ENCODE data around the gene STPG4.

The STPG4 gene

DNA sequence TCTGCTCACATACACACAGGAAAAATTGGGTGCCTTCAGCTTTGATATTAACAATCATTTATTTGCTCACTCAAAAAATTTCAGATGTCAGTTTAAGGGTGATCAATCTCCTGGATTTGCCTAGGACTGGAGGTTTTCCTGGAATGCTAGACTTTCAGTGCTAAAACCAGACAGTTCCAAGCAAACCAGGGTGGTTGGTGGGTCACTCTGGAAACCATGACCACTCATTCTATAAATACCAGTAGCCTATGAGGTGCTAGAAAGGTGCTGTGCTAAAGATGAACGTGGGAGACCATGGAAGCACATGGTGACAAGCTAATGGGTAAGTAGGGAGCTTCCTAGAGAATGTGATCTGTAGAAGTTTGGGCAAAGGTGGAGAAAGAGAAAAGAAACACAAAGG is 25.4 kb upstream of the STPG4 start:
- no peak for DNase-seq (ENCODE audit: low spot score)
- Histone ChIP-seq H3K4ac (ENCODE audit: low read length) (no peak overlapping the region), H3K14ac (ENCODE audit: low read length) (no peak overlapping the region)

DNA sequence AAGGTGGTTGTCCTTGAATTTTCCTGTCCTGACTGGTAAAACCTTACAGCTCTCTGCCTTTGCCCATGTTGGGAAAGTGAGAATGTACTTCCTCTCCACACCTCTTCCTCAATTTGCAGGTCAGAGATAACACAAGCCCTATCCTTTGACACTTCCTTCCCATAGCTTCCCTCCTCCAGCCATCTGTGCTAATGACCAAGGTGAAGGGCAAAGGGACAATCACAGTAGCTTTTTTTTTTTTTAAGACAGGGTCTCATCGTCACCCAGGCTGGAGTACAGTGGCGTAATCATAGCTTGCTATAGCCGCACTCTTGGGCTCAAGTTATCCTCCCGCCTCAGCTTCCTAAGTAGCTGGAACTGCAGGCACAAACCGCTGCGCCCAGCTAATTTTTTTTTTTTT is 24.3 kb upstream of the STPG4 start:
- Histone ChIP-seq H4K8ac (ENCODE audit: low read depth, low read length) (no peak overlapping the region), H2BK5ac (ENCODE audit: low read length) (no peak overlapping the region), H2AK5ac (ENCODE audit: low read depth, low read length) (no peak overlapping the region), H3K4ac (ENCODE audit: low read length) (no peak overlapping the region), H3K36me3 (replicated peaks in 1 of 2; ENCODE audit: control insufficient read depth in 2 of 2, insufficient read depth in 2 of 2, low read length in 2 of 2) (peaks cover 0 to 9% of the 10 kb centered on the region in 2 donors), H3K4me3 (ENCODE audit: low read length in 2 of 2) (no peak overlapping the region), H3K9me3 (replicated peaks in 1 of 2; ENCODE audit: control insufficient read depth in 2 of 2, insufficient read depth in 1 of 2, low read depth in 1 of 2, low read length in 2 of 2) (no peaks in the 10 kb centered on the region), H3K79me1 (ENCODE audit: low read depth, low read length) (peaks cover 3% of the 10 kb centered on the region), H3K4me1 (ENCODE audit: control insufficient read depth in 2 of 2, insufficient read depth in 1 of 2, low read depth in 1 of 2, low read length in 2 of 2) (peaks cover 13 to 17% of the 10 kb centered on the region in 2 donors), H3K14ac (ENCODE audit: low read length) (no peak overlapping the region), H3K23ac (ENCODE audit: low read depth, low read length, poor library complexity) (no peak overlapping the region), H3K27me3 (ENCODE audit: control insufficient read depth in 3 of 3, insufficient read depth in 3 of 3, low read depth in 1 of 3, low read length in 3 of 3) (no peaks in the 10 kb centered on the region), H2BK12ac (ENCODE audit: low read length) (no peak overlapping the region), H2AFZ (ENCODE audit: low read length) (no peak overlapping the region), H4K91ac (ENCODE audit: low read depth, low read length, poor library complexity) (no peak overlapping the region), H3K9ac (ENCODE audit: low read depth, low read length, poor library complexity) (no peak overlapping the region), H3K4me2 (ENCODE audit: insufficient read depth, low read length, poor library complexity, severe bottlenecking) (no peak overlapping the region), H2BK120ac (ENCODE audit: low read depth, low read length) (no peak overlapping the region), H3K18ac (ENCODE audit: low read length) (no peak overlapping the region), H3K27ac (replicated peaks; ENCODE audit: low read length) (no peak overlapping the region), H2BK15ac (ENCODE audit: low read length) (no peak overlapping the region)
- no CpG with 5 or more reads among the region's 6 CpGs for WGBS, 2 donors (ENCODE audit: extremely low coverage in 2 of 2, insufficient read length in 2 of 2, insufficient replicate concordance in 1 of 2)
- no peak for DNase-seq (ENCODE audit: low spot score)

More for the DNA sequence above, 25.4 kb upstream of the STPG4 start:
- Histone ChIP-seq H3K4me1 (ENCODE audit: control insufficient read depth in 2 of 2, insufficient read depth in 1 of 2, low read depth in 1 of 2, low read length in 2 of 2) (peaks cover 13 to 17% of the 10 kb centered on the region in 2 donors), H3K36me3 (replicated peaks in 1 of 2; ENCODE audit: control insufficient read depth in 2 of 2, insufficient read depth in 2 of 2, low read length in 2 of 2) (no peaks in the 10 kb centered on the region), H3K79me1 (ENCODE audit: low read depth, low read length) (peaks cover 3% of the 10 kb centered on the region), H2AFZ (ENCODE audit: low read length) (no peak overlapping the region), H3K18ac (ENCODE audit: low read length) (no peak overlapping the region), H4K8ac (ENCODE audit: low read depth, low read length) (no peak overlapping the region), H3K4me2 (ENCODE audit: insufficient read depth, low read length, poor library complexity, severe bottlenecking) (no peak overlapping the region), H3K27ac (replicated peaks; ENCODE audit: low read length) (no peak overlapping the region), H4K91ac (ENCODE audit: low read depth, low read length, poor library complexity) (no peak overlapping the region), H2BK12ac (ENCODE audit: low read length) (no peak overlapping the region), H3K9me3 (replicated peaks in 1 of 2; ENCODE audit: control insufficient read depth in 2 of 2, insufficient read depth in 1 of 2, low read depth in 1 of 2, low read length in 2 of 2) (no peaks in the 10 kb centered on the region), H3K4me3 (ENCODE audit: low read length in 2 of 2) (no peak overlapping the region), H2BK15ac (ENCODE audit: low read length) (no peak overlapping the region), H2BK5ac (ENCODE audit: low read length) (no peak overlapping the region), H3K9ac (ENCODE audit: low read depth, low read length, poor library complexity) (no peak overlapping the region), H2AK5ac (ENCODE audit: low read depth, low read length) (no peak overlapping the region), H3K27me3 (ENCODE audit: control insufficient read depth in 3 of 3, insufficient read depth in 3 of 3, low read depth in 1 of 3, low read length in 3 of 3) (no peaks in the 10 kb centered on the region), H3K23ac (ENCODE audit: low read depth, low read length, poor library complexity) (no peak overlapping the region), H2BK120ac (ENCODE audit: low read depth, low read length) (no peak overlapping the region)
- WGBS, 2 donors (ENCODE audit: extremely low coverage in 2 of 2, insufficient read length in 2 of 2, insufficient replicate concordance in 1 of 2): no CpG with 5 or more reads among the region's 1 CpG

DNA sequence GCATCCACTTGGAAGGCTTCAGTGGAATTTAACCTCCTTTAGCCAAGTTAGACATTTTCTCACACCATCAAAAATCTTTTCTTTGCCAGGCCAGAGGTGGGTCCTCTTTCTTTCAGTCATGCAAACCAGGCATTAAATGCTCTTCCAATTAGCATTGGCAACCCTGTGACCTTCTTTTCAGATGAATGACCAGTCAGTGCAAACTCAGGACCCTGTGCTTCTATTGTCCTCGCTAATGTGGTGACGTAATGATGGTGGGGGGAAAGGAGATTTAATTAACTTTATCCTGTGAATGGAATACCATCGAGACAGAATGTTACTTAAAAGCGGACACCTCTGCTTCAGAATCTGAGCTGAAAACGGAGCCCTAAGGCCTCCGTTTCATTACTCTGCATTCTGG is 23.2 kb upstream of the STPG4 start:
- Histone ChIP-seq H2BK5ac (ENCODE audit: low read length) (no peak overlapping the region), H3K79me1 (ENCODE audit: low read depth, low read length) (peaks cover 3% of the 10 kb centered on the region), H2BK12ac (ENCODE audit: low read length) (no peak overlapping the region), H3K9me3 (replicated peaks in 1 of 2; ENCODE audit: control insufficient read depth in 2 of 2, insufficient read depth in 1 of 2, low read depth in 1 of 2, low read length in 2 of 2) (no peaks in the 10 kb centered on the region), H3K9ac (ENCODE audit: low read depth, low read length, poor library complexity) (no peak overlapping the region), H3K4me3 (ENCODE audit: low read length in 2 of 2) (no peak overlapping the region), H3K23ac (ENCODE audit: low read depth, low read length, poor library complexity) (no peak overlapping the region), H3K36me3 (replicated peaks in 1 of 2; ENCODE audit: control insufficient read depth in 2 of 2, insufficient read depth in 2 of 2, low read length in 2 of 2) (peaks cover 0 to 18% of the 10 kb centered on the region in 2 donors), H4K8ac (ENCODE audit: low read depth, low read length) (no peak overlapping the region), H2BK15ac (ENCODE audit: low read length) (no peak overlapping the region), H2AFZ (ENCODE audit: low read length) (no peak overlapping the region), H3K4ac (ENCODE audit: low read length) (no peak overlapping the region), H4K91ac (ENCODE audit: low read depth, low read length, poor library complexity) (no peak overlapping the region), H3K27me3 (ENCODE audit: control insufficient read depth in 3 of 3, insufficient read depth in 3 of 3, low read depth in 1 of 3, low read length in 3 of 3) (no peaks in the 10 kb centered on the region), H3K18ac (ENCODE audit: low read length) (no peak overlapping the region), H3K4me1 (ENCODE audit: control insufficient read depth in 2 of 2, insufficient read depth in 1 of 2, low read depth in 1 of 2, low read length in 2 of 2) (peaks cover 15 to 21% of the 10 kb centered on the region in 2 donors), H3K4me2 (ENCODE audit: insufficient read depth, low read length, poor library complexity, severe bottlenecking) (peak overlapping the region; percentile 19), H3K14ac (ENCODE audit: low read length) (no peak overlapping the region), H3K27ac (replicated peaks; ENCODE audit: low read length) (peak overlapping the region; percentile 75), H2BK120ac (ENCODE audit: low read depth, low read length) (no peak overlapping the region), H2AK5ac (ENCODE audit: low read depth, low read length) (no peak overlapping the region)
- DNase-seq (ENCODE audit: low spot score): peak; percentile 91
- WGBS, 2 donors (ENCODE audit: extremely low coverage in 2 of 2, insufficient read length in 2 of 2, insufficient replicate concordance in 1 of 2): no CpG with 5 or more reads among the region's 6 CpGs

DNA sequence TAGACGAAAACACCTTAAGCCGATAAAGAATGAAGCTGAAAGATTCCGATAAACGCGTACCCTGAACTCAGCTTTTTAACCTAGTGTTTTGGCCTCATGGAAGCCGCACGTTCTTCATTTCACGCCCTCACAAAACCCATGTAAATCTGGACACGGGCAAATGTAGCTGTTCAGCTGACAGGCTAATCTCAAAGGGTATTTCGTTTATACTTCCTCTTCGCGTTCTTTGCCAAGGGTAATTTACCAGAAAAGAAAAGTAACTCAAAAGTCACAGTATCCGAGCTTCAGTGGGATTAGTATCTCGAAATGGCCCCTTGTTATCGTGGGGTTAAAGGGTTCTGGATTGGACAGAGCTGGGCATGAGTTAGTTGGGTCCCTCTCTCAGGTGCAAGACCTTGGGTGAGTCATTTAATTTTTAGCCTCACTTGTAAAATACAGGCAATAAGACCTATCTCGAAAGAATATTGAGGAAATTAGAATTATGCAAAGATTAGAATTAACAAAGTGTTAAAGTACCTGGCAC is 22.0 kb upstream of the STPG4 start:
- Histone ChIP-seq H3K4me1 (ENCODE audit: control insufficient read depth in 2 of 2, insufficient read depth in 1 of 2, low read depth in 1 of 2, low read length in 2 of 2) (peaks cover 17 to 32% of the 10 kb centered on the region in 2 donors), H2BK12ac (ENCODE audit: low read length) (no peak overlapping the region), H3K4me3 (ENCODE audit: low read length in 2 of 2) (peak overlapping the region; percentile 9 to 92), H3K23ac (ENCODE audit: low read depth, low read length, poor library complexity) (no peak overlapping the region), H3K18ac (ENCODE audit: low read length) (peak overlapping the region; percentile 15), H3K36me3 (replicated peaks in 1 of 2; ENCODE audit: control insufficient read depth in 2 of 2, insufficient read depth in 2 of 2, low read length in 2 of 2) (peaks cover 0 to 30% of the 10 kb centered on the region in 2 donors), H3K4ac (ENCODE audit: low read length) (no peak overlapping the region), H4K8ac (ENCODE audit: low read depth, low read length) (no peak overlapping the region), H3K27ac (replicated peaks; ENCODE audit: low read length) (peak overlapping the region; percentile 94), H3K79me1 (ENCODE audit: low read depth, low read length) (peaks cover 3% of the 10 kb centered on the region), H2AFZ (ENCODE audit: low read length) (peak overlapping the region; percentile 86), H3K9ac (ENCODE audit: low read depth, low read length, poor library complexity) (no peak overlapping the region), H2BK120ac (ENCODE audit: low read depth, low read length) (no peak overlapping the region), H2BK5ac (ENCODE audit: low read length) (peak overlapping the region; percentile 95), H4K91ac (ENCODE audit: low read depth, low read length, poor library complexity) (no peak overlapping the region), H3K14ac (ENCODE audit: low read length) (no peak overlapping the region), H3K4me2 (ENCODE audit: insufficient read depth, low read length, poor library complexity, severe bottlenecking) (peak overlapping the region; percentile 35), H2BK15ac (ENCODE audit: low read length) (no peak overlapping the region), H3K9me3 (replicated peaks in 1 of 2; ENCODE audit: control insufficient read depth in 2 of 2, insufficient read depth in 1 of 2, low read depth in 1 of 2, low read length in 2 of 2) (no peaks in the 10 kb centered on the region), H2AK5ac (ENCODE audit: low read depth, low read length) (no peak overlapping the region), H3K27me3 (ENCODE audit: control insufficient read depth in 3 of 3, insufficient read depth in 3 of 3, low read depth in 1 of 3, low read length in 3 of 3) (no peaks in the 10 kb centered on the region)
- no CpG with 5 or more reads among the region's 16 CpGs for WGBS, 2 donors (ENCODE audit: extremely low coverage in 2 of 2, insufficient read length in 2 of 2, insufficient replicate concordance in 1 of 2)
- no peak for DNase-seq (ENCODE audit: low spot score)
